T-helper 1 cell treated with Interleukin-12 subunit alpha and Interleukin-12 subunit beta and Interleukin-4 antibody, amounts not matched to agents 30 μg/mL and 1 μg/mL, for 36 hours (primary cell): Measurements from ENCODE around the gene ANKRD60.
A peak's percentile ranks its signal among the peaks of the same experiment; 100 is the strongest.

Experiments used
- H3K27ac Mint-ChIP-seq: one replicate; pipeline ENCODE4 v1.8.0; 2021; ENCODE audit warnings: mild to moderate bottlenecking, mixed read lengths
- H3K27me3 Mint-ChIP-seq: one replicate; pipeline ENCODE4 v1.8.0; 2021; ENCODE audit warnings: low read depth, mixed read lengths
- H3K36me3 Mint-ChIP-seq: one replicate; pipeline ENCODE4 v1.8.0; 2021; ENCODE audit warnings: low read depth, mixed read lengths
- H3K4me1 Mint-ChIP-seq: one replicate; pipeline ENCODE4 v1.8.0; 2021; ENCODE audit warnings: low read depth, mixed read lengths
- H3K4me3 Mint-ChIP-seq: one replicate; pipeline ENCODE4 v1.8.0; 2021; ENCODE audit warnings: mild to moderate bottlenecking, moderate library complexity, mixed read lengths
- H3K9me3 Mint-ChIP-seq: one replicate; pipeline ENCODE4 v1.8.0; 2021; ENCODE audit warnings: mixed read lengths

Gene ANKRD60

GRCh38 chr20:58228484-58229197 is at the start of gene ANKRD60:
Gene ANKRD60, minus strand, starts transcription at chr20:58228653. Its CDS starts 0 bp downstream, at chr20:58228653.
- Mint-ChIP-seq H3K4me1 (peaks cover 4% of the 10 kb centered on the region), H3K9me3 (no peaks in the 10 kb centered on the region), H3K4me3 (peak within 1 kb of the TSS; percentile 49), H3K27me3 (peaks cover 60% of the 10 kb centered on the region), H3K36me3 (peaks cover 22% of the 10 kb centered on the region), H3K27ac (peak within 1 kb of the TSS; percentile 5)

GRCh38 chr20:58277578-58278472 is 49.4 kb upstream of the ANKRD60 start:
- H3K27ac Mint-ChIP-seq, result no peak overlapping the region
- H3K9me3 Mint-ChIP-seq, result peaks cover 13% of the 10 kb centered on the region
- H3K36me3 Mint-ChIP-seq, result peaks cover 35% of the 10 kb centered on the region
- H3K4me1 Mint-ChIP-seq, result peaks cover 5% of the 10 kb centered on the region
- no peaks in the 10 kb centered on the region for H3K27me3 Mint-ChIP-seq
- no peak overlapping the region for H3K4me3 Mint-ChIP-seq

- Mint-ChIP-seq H3K27ac (peak overlapping the region; percentile 34), H3K27me3 (no peaks in the 10 kb centered on the region)
Measured at GRCh38 chr20:58277107-58277506, 48.7 kb upstream of the ANKRD60 start.

GRCh38 chr20:58274384-58274783 is 45.9 kb upstream of the ANKRD60 start:
- no peak overlapping the region for H3K4me3 Mint-ChIP-seq
- peaks cover 14% of the 10 kb centered on the region for H3K4me1 Mint-ChIP-seq
- H3K36me3 Mint-ChIP-seq, result peaks cover 40% of the 10 kb centered on the region

More at GRCh38 chr20:58277107-58277506, 48.7 kb upstream of the ANKRD60 start:
- Mint-ChIP-seq H3K4me3 (no peak overlapping the region), H3K4me1 (peaks cover 3% of the 10 kb centered on the region), H3K36me3 (peaks cover 36% of the 10 kb centered on the region), H3K9me3 (peaks cover 13% of the 10 kb centered on the region)

GRCh38 chr20:58271606-58272351 is 43.3 kb upstream of the ANKRD60 start:
- H3K9me3 Mint-ChIP-seq, result peaks cover 13% of the 10 kb centered on the region
- H3K4me3 Mint-ChIP-seq, result no peak overlapping the region
- H3K27ac Mint-ChIP-seq, result no peak overlapping the region
- H3K27me3 Mint-ChIP-seq, result no peaks in the 10 kb centered on the region
- H3K36me3 Mint-ChIP-seq, result peaks cover 51% of the 10 kb centered on the region
- H3K4me1 Mint-ChIP-seq, result peaks cover 34% of the 10 kb centered on the region

More at GRCh38 chr20:58274384-58274783, 45.9 kb upstream of the ANKRD60 start:
- Mint-ChIP-seq H3K27me3 (no peaks in the 10 kb centered on the region), H3K9me3 (peaks cover 13% of the 10 kb centered on the region), H3K27ac (no peak overlapping the region)

GRCh38 chr20:58268936-58269619 is 40.6 kb upstream of the ANKRD60 start:
- Mint-ChIP-seq H3K36me3 (peaks cover 41% of the 10 kb centered on the region), H3K9me3 (peaks cover 4% of the 10 kb centered on the region), H3K4me3 (peak overlapping the region; percentile 56), H3K4me1 (peaks cover 34% of the 10 kb centered on the region), H3K27ac (peak overlapping the region; percentile 53), H3K27me3 (no peaks in the 10 kb centered on the region)

- Mint-ChIP-seq H3K27me3 (no peaks in the 10 kb centered on the region), H3K27ac (peak overlapping the region; percentile 53), H3K36me3 (peaks cover 37% of the 10 kb centered on the region), H3K4me1 (peaks cover 34% of the 10 kb centered on the region), H3K4me3 (peak overlapping the region; percentile 56), H3K9me3 (no peaks in the 10 kb centered on the region)
Measured at GRCh38 chr20:58268421-58268821, 40.0 kb upstream of the ANKRD60 start.

GRCh38 chr20:58267389-58268215 is 39.1 kb upstream of the ANKRD60 start:
- H3K27ac Mint-ChIP-seq, result peak overlapping the region; percentile 11
- no peak overlapping the region for H3K4me3 Mint-ChIP-seq

GRCh38 chr20:58264271-58264670 is 35.8 kb upstream of the ANKRD60 start:
- Mint-ChIP-seq H3K4me1 (peaks cover 26% of the 10 kb centered on the region), H3K9me3 (no peaks in the 10 kb centered on the region), H3K36me3 (peaks cover 26% of the 10 kb centered on the region), H3K4me3 (no peak overlapping the region), H3K27ac (no peak overlapping the region), H3K27me3 (no peaks in the 10 kb centered on the region)

More at GRCh38 chr20:58267389-58268215, 39.1 kb upstream of the ANKRD60 start:
- Mint-ChIP-seq H3K27me3 (no peaks in the 10 kb centered on the region), H3K9me3 (no peaks in the 10 kb centered on the region), H3K36me3 (peaks cover 34% of the 10 kb centered on the region), H3K4me1 (peaks cover 34% of the 10 kb centered on the region)

GRCh38 chr20:58261660-58262059 is 33.2 kb upstream of the ANKRD60 start:
- no peak overlapping the region for H3K27ac Mint-ChIP-seq
- no peaks in the 10 kb centered on the region for H3K9me3 Mint-ChIP-seq
- no peak overlapping the region for H3K4me3 Mint-ChIP-seq
- H3K27me3 Mint-ChIP-seq, result no peaks in the 10 kb centered on the region
- peaks cover 14% of the 10 kb centered on the region for H3K4me1 Mint-ChIP-seq
- H3K36me3 Mint-ChIP-seq, result peaks cover 17% of the 10 kb centered on the region

- peaks cover 17% of the 10 kb centered on the region for H3K4me1 Mint-ChIP-seq
- H3K27me3 Mint-ChIP-seq, result no peaks in the 10 kb centered on the region
- peaks cover 19% of the 10 kb centered on the region for H3K36me3 Mint-ChIP-seq
- no peak overlapping the region for H3K4me3 Mint-ChIP-seq
- no peak overlapping the region for H3K27ac Mint-ChIP-seq
- no peaks in the 10 kb centered on the region for H3K9me3 Mint-ChIP-seq
Measured at GRCh38 chr20:58260006-58260405, 31.6 kb upstream of the ANKRD60 start.

- H3K4me1 Mint-ChIP-seq, result peaks cover 29% of the 10 kb centered on the region
- H3K4me3 Mint-ChIP-seq, result no peak overlapping the region
- H3K36me3 Mint-ChIP-seq, result peaks cover 36% of the 10 kb centered on the region
- H3K9me3 Mint-ChIP-seq, result peaks cover 15% of the 10 kb centered on the region
- H3K27ac Mint-ChIP-seq, result no peak overlapping the region
- no peaks in the 10 kb centered on the region for H3K27me3 Mint-ChIP-seq
Measured at GRCh38 chr20:58256842-58257241, 28.4 kb upstream of the ANKRD60 start.

GRCh38 chr20:58256307-58256706 is 27.9 kb upstream of the ANKRD60 start:
- Mint-ChIP-seq H3K4me1 (peaks cover 29% of the 10 kb centered on the region), H3K27me3 (no peaks in the 10 kb centered on the region), H3K9me3 (peaks cover 15% of the 10 kb centered on the region), H3K27ac (no peak overlapping the region), H3K36me3 (peaks cover 36% of the 10 kb centered on the region), H3K4me3 (no peak overlapping the region)
